Fibroblast of skin of abdomen (primary cell): ENCODE results near the gene MTREX.

Experiments used
- DNase-seq: peaks from one replicate; pipeline ENCODE4 v3.0.0-alpha.2; 2013

The MTREX gene

DNA sequence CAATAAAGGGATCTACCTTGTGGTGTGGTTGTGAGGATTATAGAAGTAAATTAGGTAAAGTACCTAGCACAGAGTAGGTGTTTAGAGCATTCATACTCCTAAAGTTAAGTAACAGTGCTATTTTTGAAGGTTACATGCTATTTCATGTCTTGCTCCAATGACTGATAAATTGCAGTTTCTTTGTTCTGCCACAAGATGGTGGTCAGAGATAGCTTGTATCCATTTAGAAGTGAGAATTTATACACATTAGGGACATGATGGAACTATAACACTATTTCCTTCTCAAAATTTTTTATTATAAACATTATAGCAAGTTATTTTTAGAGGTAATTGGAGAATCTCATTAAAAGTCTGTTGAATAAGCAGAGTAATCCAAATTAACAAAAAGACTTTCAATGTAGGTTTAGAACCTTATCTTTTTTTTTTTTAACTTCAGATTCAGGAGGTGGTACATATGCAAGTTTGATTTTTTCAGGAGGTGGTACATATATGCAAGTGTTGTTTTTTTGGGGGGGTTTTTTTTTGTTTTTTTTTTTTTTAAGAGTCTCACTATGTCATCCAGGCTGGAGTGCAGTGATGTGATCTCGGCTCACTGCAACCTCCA is 17.1 kb downstream of the MTREX start:
- DNase-seq, result peak; percentile 60

DNA sequence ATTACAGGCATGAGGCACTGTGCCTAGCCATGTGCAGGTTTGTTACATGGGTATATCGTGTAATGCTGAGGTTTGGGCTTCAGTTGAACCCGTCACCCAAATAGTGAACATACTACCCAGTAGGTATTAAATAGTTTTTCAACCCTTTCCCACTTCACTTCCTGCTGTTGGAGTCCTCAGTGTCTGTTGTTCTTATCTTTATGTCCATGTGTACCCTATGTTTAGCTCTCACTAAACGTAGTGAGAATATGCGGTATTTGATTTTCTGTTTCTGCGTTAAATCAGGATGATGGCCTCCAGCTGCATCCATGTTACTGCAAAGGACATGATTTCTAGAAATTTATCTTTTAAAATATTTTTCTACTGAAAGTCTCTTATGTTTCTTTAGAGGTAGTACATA is 17.8 kb downstream of the MTREX start:
- DNase-seq, result no peak

DNA sequence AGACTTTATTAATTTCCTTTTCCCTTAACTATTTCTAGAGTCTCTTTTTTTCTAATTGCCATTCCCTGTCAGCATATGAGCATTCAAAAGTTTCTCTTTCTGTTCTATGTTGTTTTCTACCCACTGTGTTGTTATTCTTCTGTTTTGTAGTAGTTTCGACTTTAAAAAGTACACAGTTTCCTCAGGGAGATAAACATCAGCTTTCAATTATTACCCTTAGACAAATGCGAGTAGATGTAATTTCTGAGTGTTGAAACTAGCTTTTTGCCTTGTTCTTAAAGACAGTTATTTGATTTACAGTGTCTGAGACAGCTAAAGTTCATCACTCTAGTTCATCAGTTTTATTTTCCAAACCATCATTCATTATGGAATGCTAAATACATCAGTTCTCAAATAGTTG is 19.5 kb downstream of the MTREX start:
- DNase-seq, result no peak

DNA sequence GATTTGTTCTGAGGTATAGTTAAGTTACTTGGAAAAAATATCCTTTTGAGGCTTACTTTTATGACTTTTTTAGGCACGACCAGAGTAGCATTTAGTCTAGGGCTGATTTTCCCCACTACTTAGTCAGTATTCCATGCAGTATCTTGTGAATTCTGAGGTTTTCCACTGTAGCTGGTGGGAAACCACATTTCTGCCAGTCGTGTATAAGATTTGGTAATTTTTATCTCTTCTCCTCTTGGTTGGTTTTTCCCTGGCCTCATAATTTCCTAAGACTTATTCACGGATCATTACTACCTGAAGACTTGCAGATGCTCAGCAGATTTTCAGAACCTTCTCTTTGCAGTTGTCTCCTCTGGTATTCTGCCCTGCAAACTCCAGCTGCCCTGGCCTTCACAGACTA is 23.5 kb downstream of the MTREX start:
- DNase-seq, result no peak

DNA sequence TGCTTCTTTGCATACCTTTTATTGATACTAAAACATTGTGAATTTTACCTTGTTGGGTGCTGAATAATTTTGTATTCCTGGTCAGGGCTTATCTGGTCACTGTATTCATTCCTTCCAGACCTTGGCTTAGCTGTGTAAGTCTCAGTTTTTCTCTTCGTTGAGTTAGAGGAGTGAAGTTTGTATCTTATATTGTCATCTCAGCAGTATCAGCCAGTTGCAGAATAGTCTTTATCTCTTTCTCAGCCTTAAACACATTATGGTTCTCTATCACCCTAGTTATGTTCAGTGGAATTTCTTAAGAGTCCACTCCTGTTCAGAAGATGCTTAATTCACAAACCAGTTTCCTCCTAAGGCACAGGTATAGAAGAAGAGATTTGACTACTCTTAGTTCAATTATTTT is 25.2 kb downstream of the MTREX start:
- DNase-seq, result no peak

DNA sequence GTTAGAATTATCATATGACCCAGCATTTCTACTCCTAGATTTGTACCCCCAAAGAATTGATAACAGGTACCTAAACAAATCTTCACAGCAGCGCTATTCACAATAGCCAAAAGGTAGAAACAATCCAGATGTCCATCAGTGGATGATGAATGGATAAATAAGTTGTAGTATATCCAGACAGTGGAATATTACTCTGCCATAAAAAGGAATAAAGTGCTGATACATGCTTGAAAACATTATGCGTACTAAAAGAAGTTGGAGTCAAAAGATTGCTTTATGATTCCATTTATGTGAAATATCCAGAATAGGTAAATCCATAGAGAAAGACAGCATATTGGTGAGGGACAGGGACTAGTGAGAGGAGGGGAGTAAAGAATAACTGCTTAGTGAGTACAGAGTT is 26.0 kb downstream of the MTREX start:
- no peak for DNase-seq

DNA sequence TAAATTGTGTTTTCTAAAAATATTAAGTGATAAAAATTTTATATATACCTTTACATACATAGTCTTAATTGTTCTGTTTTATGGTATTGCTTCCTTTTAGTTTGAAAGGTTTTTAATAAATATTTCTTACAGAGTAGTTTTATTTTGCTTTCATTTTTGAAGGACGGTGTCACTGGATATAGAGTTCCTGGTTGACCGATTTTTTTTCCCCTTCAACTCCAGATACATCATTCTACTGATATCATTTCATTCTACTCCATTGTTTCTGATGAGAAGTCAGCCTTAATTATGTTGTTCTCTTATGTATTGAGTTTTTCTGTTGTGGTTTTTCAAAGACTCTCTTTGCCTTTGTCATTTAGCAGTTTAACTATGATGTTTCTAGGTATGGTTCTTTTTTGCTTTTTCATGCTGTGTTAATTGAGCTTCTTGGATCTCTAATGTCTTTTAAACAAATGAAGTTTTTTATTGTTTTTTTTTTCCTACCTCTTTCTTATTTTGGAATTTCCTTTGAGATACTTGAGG is 30.4 kb downstream of the MTREX start:
- DNase-seq, result no peak

DNA sequence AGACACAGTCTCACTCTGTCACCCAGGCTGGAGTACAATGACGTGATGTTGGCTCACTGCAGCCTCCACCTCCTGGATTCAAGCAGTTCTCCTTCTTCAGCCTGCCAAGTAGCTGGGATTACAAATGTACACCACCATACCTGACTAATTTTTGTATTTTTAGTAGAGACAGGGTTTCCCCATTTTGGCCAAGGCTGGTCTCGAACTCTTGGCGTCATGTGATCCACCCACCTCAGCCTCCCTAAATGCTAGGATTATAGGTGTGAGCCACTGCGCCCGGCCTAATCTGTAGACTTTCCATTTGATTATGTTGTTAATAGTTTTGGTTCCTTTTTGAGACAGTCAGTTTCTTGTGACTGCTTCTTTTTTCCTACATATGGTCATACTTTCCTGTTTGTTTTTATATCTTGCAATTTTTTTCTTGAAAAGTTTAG is 31.0 kb downstream of the MTREX start:
- no peak for DNase-seq

DNA sequence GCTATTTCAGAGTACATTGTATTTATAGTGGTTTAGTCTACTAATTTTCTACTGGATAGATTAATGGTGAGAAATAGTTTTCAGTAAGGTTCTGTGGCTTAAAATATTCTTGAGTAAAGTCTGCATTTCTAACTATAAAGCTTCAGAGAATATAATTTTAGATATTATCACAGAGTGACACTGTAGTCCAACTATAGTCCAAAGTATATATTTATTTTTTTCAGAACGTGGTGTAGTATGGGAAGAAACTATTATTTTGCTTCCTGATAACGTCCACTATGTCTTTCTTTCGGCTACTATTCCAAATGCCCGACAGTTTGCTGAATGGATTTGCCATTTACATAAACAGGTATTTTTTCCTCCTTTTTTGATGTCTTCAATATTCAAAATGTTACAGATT is 35.3 kb downstream of the MTREX start:
- no peak for DNase-seq

DNA sequence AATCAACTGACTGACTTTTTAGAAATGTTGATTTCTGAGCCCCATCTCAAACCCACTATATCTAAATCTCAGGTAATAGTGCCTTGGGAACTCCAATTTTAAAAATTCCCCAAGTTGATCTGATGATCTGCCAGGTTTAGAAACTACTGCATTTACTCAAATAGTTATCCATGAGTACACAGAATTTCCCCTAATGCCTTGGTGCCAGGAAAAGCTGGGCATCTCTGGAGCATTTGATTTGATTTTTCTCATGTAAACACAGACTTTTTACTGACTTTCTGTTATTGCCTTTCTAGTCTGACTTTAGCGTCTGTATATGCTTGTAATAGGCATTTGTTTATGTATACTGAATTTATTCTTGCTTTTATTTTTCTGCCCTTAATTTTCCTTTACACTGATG is 35.8 kb downstream of the MTREX start:
- no peak for DNase-seq

DNA sequence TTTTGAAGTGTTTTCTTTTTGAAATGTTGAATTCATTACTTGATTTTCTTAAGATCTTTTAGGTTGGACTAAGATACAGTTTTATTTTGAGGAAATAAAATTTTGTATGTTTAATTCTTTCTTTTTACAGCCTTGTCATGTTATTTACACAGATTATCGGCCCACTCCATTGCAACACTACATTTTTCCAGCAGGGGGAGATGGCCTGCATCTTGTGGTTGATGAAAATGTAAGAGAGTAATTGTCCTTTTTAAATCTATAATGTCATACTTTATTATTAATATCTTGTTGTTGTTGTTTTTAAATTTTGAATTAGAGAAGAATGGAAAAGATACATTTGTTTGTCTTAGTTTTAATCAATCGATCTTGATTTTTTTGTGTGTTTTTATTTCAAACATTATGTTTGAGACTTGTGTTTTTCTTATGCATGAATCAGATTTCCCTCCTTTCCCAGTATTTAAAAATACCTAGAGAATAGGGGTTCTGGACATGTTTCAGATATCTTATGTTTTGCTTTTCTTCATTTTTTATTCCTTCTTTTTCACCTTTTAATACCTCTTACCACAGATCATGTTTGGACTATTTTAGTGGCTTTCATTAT is 36.7 kb downstream of the MTREX start:
- peak; percentile 50 for DNase-seq

DNA sequence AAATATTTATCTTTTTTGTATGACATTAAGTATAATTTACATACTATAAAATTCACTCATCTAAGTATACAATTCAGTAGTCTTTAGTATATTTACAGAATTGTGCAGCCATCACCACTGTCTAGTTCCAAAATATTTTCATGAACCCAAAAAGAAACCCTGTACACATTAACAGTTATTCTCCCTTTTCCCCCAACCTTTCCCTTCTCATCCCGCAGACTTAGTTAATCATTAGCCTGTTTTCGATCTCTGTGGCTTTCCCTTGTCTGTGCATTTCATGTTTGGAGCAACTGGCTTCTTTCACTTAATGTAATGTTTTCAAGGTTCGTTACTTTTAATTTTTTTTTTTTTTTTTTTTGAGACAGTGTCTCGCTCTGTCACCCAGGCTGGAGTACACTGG is 37.5 kb downstream of the MTREX start:
- DNase-seq, result no peak

DNA sequence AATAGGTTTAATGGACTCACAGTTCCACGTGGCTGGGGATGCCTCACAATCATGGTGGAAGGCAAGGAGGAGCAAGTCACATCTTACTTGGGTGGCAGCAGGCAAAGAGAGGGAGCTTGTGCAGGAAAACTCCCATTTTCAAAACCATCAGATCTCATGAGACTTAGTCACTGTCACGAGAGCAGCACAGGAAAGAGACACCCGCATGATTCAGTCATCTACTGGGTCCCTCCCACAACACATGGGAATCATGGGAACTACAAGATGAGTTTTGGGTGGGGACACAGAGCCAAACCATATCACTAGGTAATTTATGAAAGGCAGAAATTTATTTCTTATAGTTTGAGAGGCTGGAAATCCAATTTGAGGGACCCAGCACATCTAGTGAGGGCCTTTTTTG is 40.0 kb downstream of the MTREX start:
- no peak for DNase-seq

DNA sequence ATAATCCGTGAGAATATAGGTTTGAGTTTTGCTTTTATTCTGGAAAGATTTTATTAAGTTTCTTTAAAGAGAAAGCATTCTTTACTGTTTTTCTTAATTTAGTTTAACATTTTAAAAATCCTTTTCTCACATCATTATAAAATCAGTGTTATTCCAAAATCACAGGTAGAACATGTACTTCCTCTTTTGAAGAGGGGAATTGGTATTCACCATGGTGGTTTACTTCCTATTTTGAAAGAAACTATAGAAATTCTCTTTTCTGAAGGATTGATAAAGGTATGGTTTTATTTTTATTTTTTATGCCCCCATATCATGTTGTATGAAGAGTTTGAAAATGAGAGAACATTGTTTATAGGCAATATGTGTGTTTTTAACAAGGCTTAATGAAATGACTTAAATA is 43.0 kb downstream of the MTREX start:
- no peak for DNase-seq

DNA sequence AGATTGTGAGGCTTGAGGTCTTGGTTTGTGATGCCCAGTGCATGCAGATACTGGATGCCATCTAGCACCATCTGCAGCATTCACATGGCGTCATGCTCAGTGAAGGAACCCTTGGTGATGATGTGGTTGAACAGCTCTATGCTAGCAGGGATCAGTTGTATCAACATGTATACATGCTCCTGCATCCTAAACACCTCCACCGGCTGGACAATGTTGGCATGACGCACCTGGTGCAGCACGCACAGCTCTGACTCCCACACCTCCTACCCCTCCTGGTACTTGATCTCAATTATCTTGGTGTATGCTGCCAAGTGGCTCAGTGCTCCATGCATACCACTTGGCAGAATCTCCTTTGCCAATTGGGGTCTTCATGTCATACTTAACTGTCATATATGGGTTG is 49.1 kb downstream of the MTREX start:
- DNase-seq, result no peak

DNA sequence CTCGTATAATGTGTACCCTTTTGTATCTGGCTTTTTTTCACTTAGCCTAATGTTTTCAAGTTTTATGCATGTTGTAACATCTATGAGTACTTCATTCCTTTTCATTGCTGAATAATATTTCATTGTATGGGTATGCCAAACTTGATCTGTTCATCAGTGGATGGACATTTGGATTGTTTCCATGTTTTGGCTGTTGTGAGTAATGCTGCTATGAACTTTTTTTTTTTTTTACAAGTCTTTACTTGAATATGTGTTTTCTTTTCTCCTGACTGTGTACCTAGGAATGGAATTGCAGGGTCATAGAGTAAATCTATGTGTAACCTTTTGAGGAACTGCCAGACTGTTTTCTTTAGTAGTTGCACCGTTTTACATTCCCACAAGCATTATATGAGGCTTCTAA is 52.4 kb downstream of the MTREX start:
- peak; percentile 7 for DNase-seq

DNA sequence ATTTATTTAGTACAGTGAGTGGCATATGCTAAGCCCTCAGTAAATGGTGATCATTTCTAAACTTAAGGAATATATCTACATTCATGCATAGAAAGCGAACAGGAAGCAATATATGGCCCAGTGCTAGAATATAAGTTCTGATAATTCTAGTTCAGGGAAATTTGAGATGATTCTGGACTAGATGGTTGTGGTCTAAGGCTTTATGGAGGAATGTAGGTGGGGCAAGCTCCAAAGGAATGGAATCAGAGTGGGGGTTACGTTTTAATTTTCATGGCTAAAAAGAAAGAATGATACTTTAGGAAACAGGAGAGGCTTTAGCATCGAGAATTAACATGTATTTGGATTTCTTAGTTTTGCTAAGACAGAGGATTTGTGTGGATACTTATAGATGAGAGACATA is 56.1 kb downstream of the MTREX start:
- DNase-seq, result peak; percentile 47

DNA sequence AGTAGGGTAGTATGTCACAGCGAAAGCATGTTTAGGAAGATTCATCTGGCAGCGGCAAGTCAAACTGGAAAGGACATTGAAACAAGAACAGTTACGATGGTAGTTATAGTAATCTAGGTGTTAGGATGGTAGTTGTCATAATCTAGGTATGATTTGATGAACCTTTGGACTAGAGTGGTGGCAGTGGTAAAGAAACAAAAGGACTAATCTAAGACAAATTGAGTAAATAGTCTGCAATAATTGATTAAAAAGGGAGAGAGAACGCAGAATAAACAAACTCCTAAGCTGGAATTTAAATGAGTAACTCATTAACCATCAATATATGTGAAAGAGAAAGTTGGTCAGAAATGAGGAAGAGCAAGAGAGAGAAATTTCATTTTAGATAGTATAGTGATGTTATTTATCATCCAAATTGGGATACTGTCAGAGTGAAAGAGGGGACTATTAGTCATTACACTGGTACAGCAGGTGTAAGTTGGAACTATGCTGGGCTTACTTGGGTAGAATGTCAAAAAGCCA is 56.8 kb downstream of the MTREX start:
- no peak for DNase-seq

DNA sequence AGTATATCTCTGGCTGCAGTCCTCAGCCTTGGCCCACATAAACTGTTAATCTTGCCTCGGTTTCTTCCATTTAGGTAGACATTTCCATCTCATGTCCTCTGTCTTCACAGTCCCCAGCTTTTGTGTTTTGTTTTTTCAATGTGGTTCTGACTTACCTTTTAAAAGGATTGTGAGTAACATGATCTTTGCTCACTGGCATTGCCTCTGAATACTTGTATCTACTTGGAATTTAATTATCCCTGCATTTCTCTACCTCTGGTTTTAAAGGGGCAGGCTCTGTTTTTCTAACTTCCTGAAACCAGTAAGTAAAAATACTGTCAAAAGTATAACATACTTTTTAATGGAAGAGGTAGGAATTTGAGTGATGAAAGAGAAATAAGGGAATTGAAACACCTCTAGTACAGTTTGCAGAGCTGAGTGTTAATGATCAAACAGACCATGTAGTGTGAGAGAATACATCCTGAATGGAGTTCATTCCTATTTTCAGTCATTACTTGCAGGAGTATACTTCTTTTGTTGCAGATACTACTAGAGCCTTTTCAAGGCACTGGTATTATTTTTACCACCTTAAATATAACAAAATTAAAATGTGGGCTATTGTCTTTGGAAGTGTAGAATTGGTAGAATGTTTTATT is 62.6 kb downstream of the MTREX start:
- no peak for DNase-seq

DNA sequence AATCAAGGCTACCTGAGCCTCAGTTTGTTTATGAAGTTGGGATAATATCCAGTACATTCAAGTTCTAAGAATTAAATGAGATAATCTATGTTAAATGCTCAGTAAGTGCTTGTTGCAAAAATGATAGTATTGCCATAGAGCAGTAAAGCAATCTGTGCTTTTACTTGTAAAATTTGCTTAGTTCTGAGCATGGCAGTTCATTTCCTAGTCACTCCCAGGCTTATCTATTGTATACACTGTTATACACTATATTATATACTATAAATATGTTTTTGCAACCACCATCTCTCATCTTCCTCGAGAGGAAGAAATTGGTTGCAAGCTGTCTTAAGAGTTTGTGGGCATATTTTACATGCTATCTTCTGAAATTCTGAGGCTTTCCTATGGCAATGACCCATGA is 63.4 kb downstream of the MTREX start:
- no peak for DNase-seq

DNA sequence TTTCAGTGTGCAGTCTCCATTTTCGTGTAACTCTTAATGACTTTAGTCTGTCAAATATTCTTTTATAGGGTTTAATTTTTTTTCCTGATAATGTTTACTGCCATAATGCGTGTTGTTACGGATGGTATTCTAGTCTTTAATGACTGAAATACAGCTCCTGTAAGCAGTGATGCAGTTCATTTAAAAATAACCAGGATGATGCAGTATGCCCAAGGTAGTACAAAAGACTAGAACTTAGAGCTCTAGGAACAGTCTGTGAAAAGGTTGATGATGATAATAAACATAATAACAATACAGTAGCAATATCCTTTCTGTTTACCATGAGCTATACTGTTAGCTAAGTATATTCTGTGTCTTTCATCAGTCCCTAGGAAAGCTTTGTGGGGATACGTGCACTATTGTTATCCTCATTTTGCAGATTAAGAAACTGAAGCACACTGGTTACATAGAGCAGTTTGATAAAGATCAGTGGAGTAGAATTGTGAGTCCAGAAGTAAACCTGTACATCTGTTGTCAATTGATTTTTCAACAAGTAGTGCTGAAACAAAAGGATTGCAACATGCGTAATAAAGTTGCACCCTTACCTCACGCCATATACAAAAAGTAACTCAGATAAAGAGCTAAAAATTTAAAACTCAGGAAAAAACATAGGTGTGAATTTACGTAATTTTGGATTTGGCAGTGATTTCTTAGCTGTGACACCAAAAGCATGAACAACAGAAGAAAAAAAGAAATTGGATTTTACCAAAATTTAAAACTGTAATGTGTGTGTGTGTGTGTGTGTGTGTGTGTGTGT is 64.5 kb downstream of the MTREX start:
- no peak for DNase-seq

DNA sequence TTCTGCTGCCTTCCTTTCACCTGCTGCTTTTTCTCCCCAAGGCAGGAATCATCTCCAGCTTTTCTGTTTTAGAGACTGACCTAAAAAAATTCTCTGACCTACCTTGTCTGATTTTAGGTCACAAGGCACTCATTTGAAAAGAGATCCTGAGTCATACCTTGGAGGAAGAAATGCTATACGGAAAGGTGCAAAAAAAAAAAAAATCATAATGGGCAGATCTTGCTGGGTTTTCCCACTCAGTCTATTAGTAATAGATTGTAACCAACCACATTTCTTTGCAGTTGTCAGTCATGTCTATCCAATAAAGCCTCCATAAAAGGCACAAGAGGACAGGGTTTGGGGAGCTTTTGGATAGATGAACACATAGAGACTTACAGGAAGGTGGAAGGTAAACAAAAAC is 70.0 kb downstream of the MTREX start:
- no peak for DNase-seq

DNA sequence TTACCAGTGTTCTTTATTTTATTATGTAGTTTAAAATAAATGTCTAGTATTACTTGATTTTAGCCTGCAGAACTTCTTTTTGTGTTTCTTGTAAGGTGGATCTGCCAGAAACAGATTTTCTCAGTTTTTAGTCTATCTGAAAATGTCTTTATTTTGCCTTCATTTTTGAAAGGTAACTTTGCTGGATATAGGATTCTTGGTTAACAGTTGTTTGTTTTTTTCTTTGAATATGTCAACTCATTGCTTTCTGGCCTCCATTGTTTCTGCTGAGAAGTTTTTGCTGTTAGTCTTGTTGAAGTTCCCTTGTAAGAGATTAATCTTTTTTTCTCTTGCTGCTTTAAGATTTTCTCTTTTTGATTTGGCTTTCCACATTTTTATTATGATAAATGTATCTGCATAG is 75.5 kb downstream of the MTREX start:
- no peak for DNase-seq
